GM23338 (cell line): ENCODE data around the gene TNFRSF1A.

Experiments used
- EZH2 ChIP-seq: fragments of 200-600 bp; sonication (generic); IDR thresholded peaks from one replicate; pipeline ENCODE4 v1.8.0; 2017; ENCODE audit warnings: antibody characterized with exemption, mild to moderate bottlenecking, low read depth; ENCODE audit not compliant: unreplicated experiment
- EZH2phosphoT487 ChIP-seq: fragments of 200-600 bp; sonication (generic); IDR thresholded peaks from one replicate; pipeline ENCODE4 v1.8.1; 2018; ENCODE audit warnings: antibody characterized with exemption; ENCODE audit not compliant: unreplicated experiment
- TF ChIP-seq, protein P1 (sequence below), 2 experiments: fragments of 200-600 bp in 1 of 2; sonication (generic) in 1 of 2; conservative IDR thresholded peaks; 2 replicates each; pipeline versions ENCODE4 v1.5.1 to v1.6.1; 2016 to 2017; ENCODE audit warnings: antibody characterized with exemption in 2 of 2, low read depth in 2 of 2, mild to moderate bottlenecking in 2 of 2, moderate library complexity in 1 of 2

GRCh38 chr12:6364044-6364374 lies 22.1 kb upstream of the TNFRSF1A start:
- no peak for TF ChIP-seq EZH2
- TF ChIP-seq, protein P1, sequence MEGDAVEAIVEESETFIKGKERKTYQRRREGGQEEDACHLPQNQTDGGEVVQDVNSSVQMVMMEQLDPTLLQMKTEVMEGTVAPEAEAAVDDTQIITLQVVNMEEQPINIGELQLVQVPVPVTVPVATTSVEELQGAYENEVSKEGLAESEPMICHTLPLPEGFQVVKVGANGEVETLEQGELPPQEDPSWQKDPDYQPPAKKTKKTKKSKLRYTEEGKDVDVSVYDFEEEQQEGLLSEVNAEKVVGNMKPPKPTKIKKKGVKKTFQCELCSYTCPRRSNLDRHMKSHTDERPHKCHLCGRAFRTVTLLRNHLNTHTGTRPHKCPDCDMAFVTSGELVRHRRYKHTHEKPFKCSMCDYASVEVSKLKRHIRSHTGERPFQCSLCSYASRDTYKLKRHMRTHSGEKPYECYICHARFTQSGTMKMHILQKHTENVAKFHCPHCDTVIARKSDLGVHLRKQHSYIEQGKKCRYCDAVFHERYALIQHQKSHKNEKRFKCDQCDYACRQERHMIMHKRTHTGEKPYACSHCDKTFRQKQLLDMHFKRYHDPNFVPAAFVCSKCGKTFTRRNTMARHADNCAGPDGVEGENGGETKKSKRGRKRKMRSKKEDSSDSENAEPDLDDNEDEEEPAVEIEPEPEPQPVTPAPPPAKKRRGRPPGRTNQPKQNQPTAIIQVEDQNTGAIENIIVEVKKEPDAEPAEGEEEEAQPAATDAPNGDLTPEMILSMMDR (conservative IDR thresholded peaks at IDR 0.05; ENCODE audit: low read depth in 2 of 2): no peak
- no peak for TF ChIP-seq EZH2phosphoT487
